Body of pancreas (tissue), 4 donors: ENCODE data around the gene ARHGEF19. TPM values are rescaled to one million over a fixed set of nuclear protein-coding genes. Genes with fewer than 3 reads are reported as not detected.
A peak's percentile ranks its signal among the peaks of the same experiment; 100 is the strongest.

ENCODE experiments used
- ATAC-seq: fragments of 150-250 bp; one replicate; pipeline ENCODE4 v1.9.1; 2016
- DNase-seq, 4 donors: peaks; one replicate each; pipeline ENCODE4 v3.0.0-alpha.2; 2019
- H3K27ac ChIP-seq, 4 donors: fragments of 200-600 bp; sonication (generic); 1 replicate in 3 of 4; 2 replicates in 1 of 4; pipeline versions ENCODE4 v1.5.1 to v1.6.1; 2016 to 2019; ENCODE audit warnings: mild to moderate bottlenecking in 1 of 4, mixed read lengths in 1 of 4, moderate library complexity in 1 of 4
- H3K27me3 ChIP-seq, 2 donors: fragments of 200-600 bp; sonication (generic); one replicate each; pipeline ENCODE4 v1.6.0; 2016; ENCODE audit warnings: mild to moderate bottlenecking in 1 of 2
- H3K36me3 ChIP-seq, 2 donors: fragments of 200-600 bp; sonication (generic); replicated peaks in 1 of 2; 2 replicates each; pipeline ENCODE4 v1.5.1; 2016; ENCODE audit warnings: low read depth in 2 of 2; ENCODE audit not compliant: insufficient read depth in 1 of 2
- H3K4me1 ChIP-seq: fragments of 200-600 bp; sonication (generic); one replicate; pipeline ENCODE4 v1.6.0; 2016
- H3K4me3 ChIP-seq, 2 donors: fragments of 200-600 bp; sonication (generic); 1 replicate in 1 of 2; 2 replicates in 1 of 2; pipeline ENCODE4 v1.5.1; 2016 to 2019
- H3K9me3 ChIP-seq, 3 donors: fragments of 200-600 bp; sonication (generic); 1 replicate in 2 of 3; 2 replicates in 1 of 3; pipeline ENCODE4 v1.5.1; 2016
- POLR2A ChIP-seq, 3 donors: fragments of 450-650 bp; IDR thresholded peaks; one replicate each; pipeline ENCODE4 v1.6.1; 2016; ENCODE audit warnings: antibody characterized with exemption in 3 of 3, mild to moderate bottlenecking in 2 of 3
- WGBS, 2 donors: methylation state at CpG; one replicate each; pipeline ENCODE4 v1.1.5; 2017; 5-methylcytosine and 5-hydroxymethylcytosine counted together
- intact Hi-C: fragments of 100-400 bp; cut with DNase I; formaldehyde crosslinking; loops from one replicate; pipeline ENCODE4 v1.15.1; 2023
- total RNA-seq, 2 donors: library from RNA; depleted of rRNA; stranded (reverse); fragments of >200 nt; gene quantifications; one replicate each; pipeline ENCODE4 v1.1.0, GENCODE V29; 2016
- TF ChIP-seq, protein P1 (sequence below), 7 experiments: fragments of 450-650 bp in 4 of 7; fragments of 200-600 bp in 3 of 7; sonication (generic) in 3 of 7; IDR thresholded peaks; one replicate each; pipeline ENCODE4 v1.5.1; 2016 to 2019; ENCODE audit warnings: antibody characterized with exemption in 7 of 7

ARHGEF19 gene
- total RNA-seq, 2 donors from 2014 or later, result 15.3 to 31.3 TPM

DNA sequence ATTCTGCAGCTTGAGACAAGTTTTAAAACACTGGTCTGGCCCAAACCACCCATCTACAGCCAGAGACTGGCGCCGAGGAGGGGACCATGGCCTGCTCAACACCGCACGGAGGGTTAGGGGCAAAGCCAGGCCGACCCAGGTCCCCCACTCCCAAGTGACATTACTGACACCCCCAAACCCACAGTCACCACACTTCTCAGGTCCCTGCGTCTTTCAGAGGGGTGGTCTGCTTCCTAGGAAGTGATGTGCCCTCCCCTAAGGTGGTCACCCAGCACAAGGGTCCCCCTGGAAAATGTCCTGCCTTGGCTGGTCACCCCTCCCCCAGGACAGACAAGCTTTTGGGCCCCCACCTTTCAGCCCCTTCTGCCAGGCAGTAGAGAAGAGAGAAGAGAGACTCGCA is 35.8 kb downstream of the ARHGEF19 start:
- no peak for DNase-seq
- TF ChIP-seq POLR2A (IDR thresholded peaks at IDR 0.05), result no peak
- TF ChIP-seq, protein P1, sequence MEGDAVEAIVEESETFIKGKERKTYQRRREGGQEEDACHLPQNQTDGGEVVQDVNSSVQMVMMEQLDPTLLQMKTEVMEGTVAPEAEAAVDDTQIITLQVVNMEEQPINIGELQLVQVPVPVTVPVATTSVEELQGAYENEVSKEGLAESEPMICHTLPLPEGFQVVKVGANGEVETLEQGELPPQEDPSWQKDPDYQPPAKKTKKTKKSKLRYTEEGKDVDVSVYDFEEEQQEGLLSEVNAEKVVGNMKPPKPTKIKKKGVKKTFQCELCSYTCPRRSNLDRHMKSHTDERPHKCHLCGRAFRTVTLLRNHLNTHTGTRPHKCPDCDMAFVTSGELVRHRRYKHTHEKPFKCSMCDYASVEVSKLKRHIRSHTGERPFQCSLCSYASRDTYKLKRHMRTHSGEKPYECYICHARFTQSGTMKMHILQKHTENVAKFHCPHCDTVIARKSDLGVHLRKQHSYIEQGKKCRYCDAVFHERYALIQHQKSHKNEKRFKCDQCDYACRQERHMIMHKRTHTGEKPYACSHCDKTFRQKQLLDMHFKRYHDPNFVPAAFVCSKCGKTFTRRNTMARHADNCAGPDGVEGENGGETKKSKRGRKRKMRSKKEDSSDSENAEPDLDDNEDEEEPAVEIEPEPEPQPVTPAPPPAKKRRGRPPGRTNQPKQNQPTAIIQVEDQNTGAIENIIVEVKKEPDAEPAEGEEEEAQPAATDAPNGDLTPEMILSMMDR (IDR thresholded peaks at IDR 0.05), result no peak
- Histone ChIP-seq H3K27me3 (no peaks in the 10 kb centered on the region), H3K9me3 (no peaks in the 10 kb centered on the region), H3K4me1 (peaks cover 74% of the 10 kb centered on the region), H3K36me3 (no peaks in the 10 kb centered on the region), H3K4me3 (no peak overlapping the region), H3K27ac (peak overlapping the region; percentile 22 to 88 (median 86))
- no peak for ATAC-seq
- intact Hi-C loops, result no loop called here
- WGBS, 2 donors, result 53 to 76% methylated on average over 6 to 7 of the region's 7 CpGs

- ATAC-seq (peak; percentile 84), DNase-seq (peak; percentile 87 to 95 (median 92))
- TF ChIP-seq, protein P1 (IDR thresholded peaks at IDR 0.05), result peak in 1 of 7 experiments; percentile 1
- peak in 1 of 3 donors; percentile 10 for TF ChIP-seq POLR2A (IDR thresholded peaks at IDR 0.05)
- no peaks in the 10 kb centered on the region for H3K27me3 ChIP-seq
- intact Hi-C loops, result no loop called here
- H3K27ac ChIP-seq, result peak overlapping the region; percentile 50 to 88 (median 86)
- peaks cover 67% of the 10 kb centered on the region for H3K4me1 ChIP-seq
- no peak overlapping the region for H3K4me3 ChIP-seq
- 10 to 12% methylated on average over 18 to 21 of the region's 24 CpGs for WGBS, 2 donors
- H3K9me3 ChIP-seq, result no peaks in the 10 kb centered on the region
- no peaks in the 10 kb centered on the region for H3K36me3 ChIP-seq
Measured at GRCh38 chr1:16175610-16176553, 36.6 kb downstream of the ARHGEF19 start.

DNA sequence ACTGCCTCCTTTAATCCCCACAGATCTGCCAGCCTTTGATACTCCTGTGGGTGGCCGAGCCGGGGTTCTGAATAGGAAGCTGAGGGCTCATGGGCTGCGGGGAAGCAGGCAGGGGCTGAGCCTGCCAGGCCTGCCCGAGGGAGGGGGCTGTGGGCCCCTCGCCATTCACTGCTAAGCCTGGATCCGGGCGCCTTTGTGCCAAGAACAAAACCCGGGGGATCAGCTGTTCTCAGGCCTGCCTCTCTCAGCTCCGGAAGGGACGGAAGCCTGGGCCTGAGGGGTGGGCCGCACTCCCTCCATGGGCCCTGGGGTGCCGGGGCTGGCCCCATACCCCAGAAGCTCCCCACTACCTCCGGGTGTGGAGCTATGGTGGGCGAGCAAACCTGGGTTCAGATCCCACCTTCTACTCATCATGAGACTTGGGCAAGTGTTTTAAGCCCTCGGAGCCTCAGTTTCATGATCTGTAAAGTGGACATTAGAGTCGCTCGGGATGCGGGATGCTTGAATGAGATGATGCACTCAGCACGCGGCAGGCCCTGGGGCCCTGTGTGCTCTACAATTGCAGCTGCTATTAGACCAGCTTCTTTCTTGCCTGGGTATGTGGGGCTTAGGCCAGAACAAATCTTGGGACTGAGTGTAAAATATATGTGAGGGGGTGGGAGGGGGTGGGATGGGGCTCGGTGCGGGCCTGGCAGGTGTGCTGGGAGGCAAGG is 37.4 kb downstream of the ARHGEF19 start:
- H3K4me1 ChIP-seq, result peaks cover 67% of the 10 kb centered on the region
- no peak for DNase-seq

GRCh38 chr1:16174261-16174868 is 38.1 kb downstream of the ARHGEF19 start:
- TF ChIP-seq, protein P1 (IDR thresholded peaks at IDR 0.05), result no peak
- TF ChIP-seq POLR2A (IDR thresholded peaks at IDR 0.05), result no peak
- peak overlapping the region in 3 of 4 donors; percentile 85 to 88 (median 88) for H3K27ac ChIP-seq
- 73 to 76% methylated on average over 9 of the region's 9 CpGs for WGBS, 2 donors
- no peak for ATAC-seq
- intact Hi-C loops, result no loop called here
- no peaks in the 10 kb centered on the region for H3K36me3 ChIP-seq
- no peak for DNase-seq
- no peak overlapping the region for H3K4me3 ChIP-seq
- H3K4me1 ChIP-seq, result peaks cover 67% of the 10 kb centered on the region
- no peaks in the 10 kb centered on the region for H3K9me3 ChIP-seq
- no peaks in the 10 kb centered on the region for H3K27me3 ChIP-seq

More for the DNA sequence above, 37.4 kb downstream of the ARHGEF19 start:
- 80 to 81% methylated on average over 6 to 22 of the region's 22 CpGs for WGBS, 2 donors
- no peaks in the 10 kb centered on the region for H3K36me3 ChIP-seq
- H3K9me3 ChIP-seq, result no peaks in the 10 kb centered on the region
- no peaks in the 10 kb centered on the region for H3K27me3 ChIP-seq
- intact Hi-C loops, result no loop called here
- peak overlapping the region; percentile 50 to 88 (median 86) for H3K27ac ChIP-seq
- ATAC-seq, result no peak
- no peak for TF ChIP-seq POLR2A (IDR thresholded peaks at IDR 0.05)
- TF ChIP-seq, protein P1 (IDR thresholded peaks at IDR 0.05), result no peak
- H3K4me3 ChIP-seq, result no peak overlapping the region
